ENCODE measurements around the gene SLC49A4.

DNA sequence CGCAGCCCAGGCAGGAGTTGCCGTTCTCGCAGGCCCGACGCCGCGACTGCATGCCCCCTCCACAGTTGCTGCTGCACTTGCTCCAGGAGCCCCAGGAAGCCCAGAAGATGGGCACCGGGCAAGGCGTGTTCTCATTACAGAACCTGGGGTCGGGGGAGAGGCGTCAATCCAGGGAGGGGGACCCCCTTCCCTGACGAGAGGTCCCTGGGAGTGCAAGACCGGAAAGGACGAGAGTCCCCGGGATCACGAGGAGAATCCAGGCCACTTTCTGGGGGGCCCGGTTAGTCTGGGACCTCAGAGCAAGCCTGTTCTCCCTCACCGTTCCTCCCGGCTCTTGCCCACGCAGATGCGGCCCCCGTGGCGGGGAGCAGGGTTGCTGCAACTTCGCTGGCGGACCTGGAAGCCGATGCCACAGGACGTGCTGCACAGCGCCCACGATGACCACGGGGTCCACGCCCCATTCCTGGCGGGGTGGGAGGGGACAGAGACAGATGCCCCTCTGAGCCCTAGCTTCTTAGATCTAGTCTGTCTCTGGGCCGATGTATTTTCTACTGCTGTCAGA is 118.8 kb downstream of the SLC49A4 start:
- TF ChIP-seq EP300 (IDR thresholded peaks at IDR 0.05), result no peak
- no peak for TF ChIP-seq POLR2A (IDR thresholded peaks at IDR 0.05)

Measured in upper lobe of left lung (tissue), 4 donors.